Thymus (tissue), 11 donors: ENCODE data around the gene NDST1. TPM values are rescaled to one million over a fixed set of nuclear protein-coding genes. Genes with fewer than 3 reads are reported as not detected.

Experiments used
- DNase-seq, 9 donors: peaks; one replicate each; pipeline ENCODE4 v3.0.0-alpha.2; 2013; ENCODE audit warnings: low spot score in 9 of 9, low read depth in 6 of 9, missing footprints in 1 of 9
- H3K27ac ChIP-seq, 2 donors: one replicate each; pipeline ENCODE4 v1.5.1; 2013; ENCODE audit warnings: control low read depth in 1 of 2, low read depth in 1 of 2, low read length in 1 of 2, mild to moderate bottlenecking in 1 of 2, moderate library complexity in 1 of 2
- H3K27me3 ChIP-seq, 2 donors: one replicate each; pipeline ENCODE4 v1.5.1; 2013; ENCODE audit warnings: low read length in 1 of 2; ENCODE audit not compliant: control insufficient read depth in 2 of 2, insufficient read depth in 1 of 2
- H3K36me3 ChIP-seq, 2 donors: one replicate each; pipeline ENCODE4 v1.5.1; 2013; ENCODE audit warnings: low read length in 1 of 2, mild to moderate bottlenecking in 1 of 2, moderate library complexity in 1 of 2; ENCODE audit not compliant: control insufficient read depth in 2 of 2, insufficient read depth in 2 of 2
- H3K4me1 ChIP-seq, 2 donors: one replicate each; pipeline ENCODE4 v1.5.1; 2013; ENCODE audit warnings: low read length in 2 of 2; ENCODE audit not compliant: control insufficient read depth in 2 of 2, insufficient read depth in 2 of 2
- H3K4me3 ChIP-seq, 2 donors: one replicate each; pipeline ENCODE4 v1.5.1; 2013; ENCODE audit warnings: low read length in 2 of 2, control low read depth in 1 of 2, mild to moderate bottlenecking in 1 of 2
- H3K9me3 ChIP-seq, 2 donors: one replicate each; pipeline ENCODE4 v1.5.1; 2013; ENCODE audit warnings: low read length in 1 of 2, mild to moderate bottlenecking in 1 of 2; ENCODE audit not compliant: control insufficient read depth in 2 of 2, insufficient read depth in 1 of 2
- WGBS: extraction: QIAGEN DNeasy Blood & Tissue Kit; methylation state at CpG from one replicate; pipeline ENCODE4 v1.1.7; 2013; 5-methylcytosine and 5-hydroxymethylcytosine counted together
- polyA plus RNA-seq: library from polyadenylated mRNA; stranded (reverse); fragments of 200-250 nt; gene quantifications from one replicate; pipeline ENCODE4 v1.2.3, GENCODE V29; 2013
- total RNA-seq: library from RNA; stranded (reverse); fragments of 120-200 nt; gene quantifications from one replicate; pipeline ENCODE4 v1.2.4, GENCODE V29; 2013
- donor health status: healthy.

NDST1 gene
- total and polyA plus RNA-seq, 2 donors: 2.8 to 6.4 TPM

GRCh38 chr5:150553911-150554310 lies 46.0 kb downstream of the NDST1 start:
- H3K9me3 ChIP-seq: no peaks in the 10 kb centered on the region
- no peaks in the 10 kb centered on the region for H3K4me1 ChIP-seq
- H3K36me3 ChIP-seq: no peaks in the 10 kb centered on the region
- no peaks in the 10 kb centered on the region for H3K27me3 ChIP-seq
- DNase-seq: no peak
- no peak overlapping the region for H3K4me3 ChIP-seq
- no peak overlapping the region for H3K27ac ChIP-seq
- WGBS: 98% methylated on average over 8 of the region's 8 CpGs

- 95% methylated on average over 8 of the region's 8 CpGs for WGBS
- no peaks in the 10 kb centered on the region for H3K36me3 ChIP-seq
- H3K27me3 ChIP-seq: no peaks in the 10 kb centered on the region
- DNase-seq: no peak
- H3K9me3 ChIP-seq: no peaks in the 10 kb centered on the region
- no peak overlapping the region for H3K4me3 ChIP-seq
- H3K4me1 ChIP-seq: no peaks in the 10 kb centered on the region
- H3K27ac ChIP-seq: no peak overlapping the region
Measured at GRCh38 chr5:150554857-150555256, 46.9 kb downstream of the NDST1 start.

DNA sequence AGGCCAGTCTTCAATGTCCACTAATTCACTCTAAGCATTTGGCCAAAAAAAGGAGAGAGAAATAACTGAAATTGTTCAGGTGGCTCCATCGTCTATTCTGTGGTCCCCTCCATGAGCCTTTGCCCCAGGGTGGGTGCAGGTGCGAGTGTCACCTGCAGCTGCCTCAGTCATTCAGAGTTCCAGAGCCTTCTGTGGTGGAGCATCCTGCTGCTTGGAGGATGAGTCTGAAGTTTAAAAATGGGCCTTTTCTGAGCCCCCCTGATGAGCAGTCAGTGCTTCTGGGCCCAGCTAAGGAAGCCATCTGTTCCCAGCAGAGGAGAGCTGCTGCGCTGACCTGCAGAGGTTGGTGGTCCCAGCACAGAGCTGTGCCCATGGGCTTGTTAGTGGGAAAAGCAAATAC lies 48.2 kb downstream of the NDST1 start:
- no peaks in the 10 kb centered on the region for H3K9me3 ChIP-seq
- no peaks in the 10 kb centered on the region for H3K27me3 ChIP-seq
- no peaks in the 10 kb centered on the region for H3K4me1 ChIP-seq
- DNase-seq: no peak
- 94% methylated on average over 3 of the region's 3 CpGs for WGBS
- H3K4me3 ChIP-seq: no peak overlapping the region
- H3K27ac ChIP-seq: no peak overlapping the region
- H3K36me3 ChIP-seq: no peaks in the 10 kb centered on the region

GRCh38 chr5:150556859-150557508 lies 49.1 kb downstream of the NDST1 start:
- Histone ChIP-seq H3K27ac (no peak overlapping the region), H3K36me3 (no peaks in the 10 kb centered on the region), H3K4me1 (no peaks in the 10 kb centered on the region), H3K9me3 (no peaks in the 10 kb centered on the region), H3K27me3 (no peaks in the 10 kb centered on the region), H3K4me3 (no peak overlapping the region)
- no peak for DNase-seq
- 64% methylated on average over 7 of the region's 7 CpGs for WGBS

GRCh38 chr5:150557509-150557872 lies 49.6 kb downstream of the NDST1 start:
- Histone ChIP-seq H3K27ac (no peak overlapping the region), H3K27me3 (no peaks in the 10 kb centered on the region)

DNA sequence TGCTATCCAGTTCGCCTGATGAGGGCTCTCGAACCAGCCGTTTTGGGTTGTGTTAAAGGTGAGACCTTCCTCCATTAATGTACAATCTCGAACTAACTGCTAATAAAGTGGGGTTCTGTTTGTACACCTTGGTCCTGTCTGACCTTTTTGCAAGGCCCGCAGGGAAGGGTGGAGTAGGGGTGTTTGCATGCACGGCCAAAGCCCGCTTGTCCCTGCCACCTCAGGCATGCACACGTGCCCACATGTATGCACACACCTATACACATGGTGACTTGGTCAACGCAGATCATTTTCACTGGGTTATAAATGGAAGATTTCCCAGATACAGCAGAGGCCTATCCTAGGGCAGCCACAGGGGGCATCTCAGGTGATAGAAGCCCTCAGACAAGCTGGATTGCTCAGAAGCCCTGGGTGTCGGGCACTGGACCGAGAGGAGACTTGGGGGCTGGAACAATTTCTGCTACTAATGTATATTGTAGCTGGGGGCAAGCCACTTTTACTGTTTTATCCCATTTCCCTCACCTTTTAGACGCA lies 50.2 kb downstream of the NDST1 start:
- H3K27ac ChIP-seq: no peak overlapping the region
- no peaks in the 10 kb centered on the region for H3K4me1 ChIP-seq
- WGBS: 88% methylated on average over 12 of the region's 12 CpGs
- DNase-seq: no peak
- no peaks in the 10 kb centered on the region for H3K9me3 ChIP-seq
- H3K36me3 ChIP-seq: no peaks in the 10 kb centered on the region
- H3K27me3 ChIP-seq: no peaks in the 10 kb centered on the region
- no peak overlapping the region for H3K4me3 ChIP-seq

More at GRCh38 chr5:150557509-150557872, 49.6 kb downstream of the NDST1 start:
- 62% methylated on average over 6 of the region's 6 CpGs for WGBS
- H3K4me3 ChIP-seq: no peak overlapping the region
- H3K4me1 ChIP-seq: no peaks in the 10 kb centered on the region
- H3K36me3 ChIP-seq: no peaks in the 10 kb centered on the region
- DNase-seq: no peak
- no peaks in the 10 kb centered on the region for H3K9me3 ChIP-seq

DNA sequence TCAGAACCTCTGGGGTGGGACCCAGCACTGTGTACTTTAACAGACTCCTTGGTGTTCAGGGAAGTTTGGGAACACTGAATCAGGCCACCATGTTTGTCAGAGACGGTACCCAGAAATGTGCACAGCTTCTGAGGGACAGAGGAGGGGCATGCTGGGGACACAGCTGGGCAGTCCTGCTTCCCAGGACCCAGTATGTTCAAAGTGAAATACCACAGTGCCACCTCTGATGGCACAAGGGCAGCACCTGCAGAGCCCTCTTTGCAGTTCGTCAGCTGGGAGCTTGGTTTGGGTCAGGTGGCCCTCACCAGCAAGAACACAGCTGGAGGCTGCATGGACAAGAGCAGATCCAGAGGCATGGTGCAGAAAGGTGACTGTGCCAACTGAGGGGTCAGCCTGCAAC lies 51.2 kb downstream of the NDST1 start:
- WGBS: 91% methylated on average over 2 of the region's 2 CpGs
- Histone ChIP-seq H3K36me3 (no peaks in the 10 kb centered on the region), H3K4me1 (no peaks in the 10 kb centered on the region), H3K27me3 (no peaks in the 10 kb centered on the region), H3K4me3 (no peak overlapping the region), H3K9me3 (no peaks in the 10 kb centered on the region), H3K27ac (no peak overlapping the region)
- DNase-seq: no peak

GRCh38 chr5:150559701-150560100 lies 51.8 kb downstream of the NDST1 start:
- Histone ChIP-seq H3K27ac (no peak overlapping the region), H3K9me3 (no peaks in the 10 kb centered on the region), H3K36me3 (no peaks in the 10 kb centered on the region), H3K4me3 (no peak overlapping the region), H3K27me3 (no peaks in the 10 kb centered on the region), H3K4me1 (no peaks in the 10 kb centered on the region)
- no peak for DNase-seq
- WGBS: 93% methylated on average over 4 of the region's 4 CpGs

DNA sequence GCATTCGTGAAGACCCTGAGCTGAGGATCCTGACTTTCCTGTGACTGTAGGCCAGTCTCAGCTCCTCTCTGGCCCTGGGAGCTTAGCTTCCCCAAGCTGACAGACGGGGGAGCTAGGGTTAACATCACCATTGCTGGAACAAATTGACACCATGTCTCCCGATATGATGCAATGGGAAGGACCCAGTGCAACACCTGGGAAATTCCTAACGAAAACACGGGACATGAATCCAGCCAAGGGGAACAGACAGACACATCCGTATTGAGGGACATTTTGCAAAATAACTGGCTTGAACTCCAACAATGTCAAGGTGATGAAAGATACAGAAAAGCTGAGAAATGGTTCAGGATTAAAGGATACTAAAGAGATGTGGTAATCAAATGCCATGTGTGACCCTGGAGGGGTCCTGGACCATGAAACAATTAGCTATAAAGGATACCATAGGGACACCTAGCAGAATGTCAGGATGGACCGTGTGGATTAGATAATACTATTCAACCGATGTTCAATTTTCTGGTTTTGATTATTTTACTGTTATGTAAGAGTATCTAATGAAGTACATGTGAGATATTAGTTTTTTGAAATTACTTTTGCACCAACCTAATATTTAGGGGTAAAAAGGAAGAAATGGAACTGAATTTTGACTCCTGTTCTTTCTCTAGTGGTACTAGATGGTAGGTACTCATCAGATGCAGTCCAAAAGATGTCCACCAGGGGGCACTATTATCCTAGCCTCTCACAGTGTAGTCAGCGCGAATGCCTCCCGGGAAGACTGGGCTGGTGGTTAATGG lies 52.7 kb downstream of the NDST1 start:
- H3K4me3 ChIP-seq: no peak overlapping the region
- no peaks in the 10 kb centered on the region for H3K36me3 ChIP-seq
- no peaks in the 10 kb centered on the region for H3K4me1 ChIP-seq
- DNase-seq: peak; percentile 49 to 91 (median 79)
- H3K9me3 ChIP-seq: no peaks in the 10 kb centered on the region
- 61% methylated on average over 11 of the region's 11 CpGs for WGBS
- no peak overlapping the region for H3K27ac ChIP-seq
- no peaks in the 10 kb centered on the region for H3K27me3 ChIP-seq
